ENCODE data around the gene RGL1.

GRCh38 chr1:183863852-183864251, 58.9 kb downstream of the RGL1 start:
- TF ChIP-seq CTCF (conservative IDR thresholded peaks at IDR 0.05) = no peak
- TF ChIP-seq ZFX (IDR thresholded peaks at IDR 0.05) = no peak
